BE2C (cell line): ENCODE results near the gene SVOPL.

Experiments used
- DNase-seq: peaks from one replicate; pipeline ENCODE4 v3.0.0-alpha.2; 2020
- H3K27me3 ChIP-seq: fragments of 250-450 bp; sonication (Bioruptor Pico); 2 replicates; pipeline ENCODE4 v1.5.1; 2020; ENCODE audit warnings: mild to moderate bottlenecking
- H3K36me3 ChIP-seq: fragments of 250-450 bp; sonication (Bioruptor Pico); 2 replicates; pipeline ENCODE4 v1.5.1; 2020; ENCODE audit warnings: mild to moderate bottlenecking
- H3K4me1 ChIP-seq: fragments of 250-450 bp; sonication (Bioruptor Pico); 2 replicates; pipeline ENCODE4 v1.5.1; 2020
- H3K4me3 ChIP-seq: 2 replicates; pipeline ENCODE4 v1.5.1; 2011; ENCODE audit warnings: low read depth, low read length
- H3K9me3 ChIP-seq: fragments of 250-450 bp; sonication (Bioruptor Pico); 2 replicates; pipeline ENCODE4 v1.5.1; 2020
- CTCF ChIP-seq: IDR thresholded peaks from 2 replicates; pipeline ENCODE4 v1.5.1; 2012; ENCODE audit warnings: mild to moderate bottlenecking, low read depth, low read length

Gene SVOPL

GRCh38 chr7:138565451-138566114 is 135.6 kb downstream of the SVOPL start:
- H3K4me3 ChIP-seq, result no peak overlapping the region

GRCh38 chr7:138565071-138565450 is 136.1 kb downstream of the SVOPL start:
- no peak for TF ChIP-seq CTCF
- no peaks in the 10 kb centered on the region for H3K9me3 ChIP-seq

More at GRCh38 chr7:138565451-138566114, 135.6 kb downstream of the SVOPL start:
- H3K9me3 ChIP-seq, result no peaks in the 10 kb centered on the region
- no peaks in the 10 kb centered on the region for H3K4me1 ChIP-seq
- DNase-seq, result no peak
- no peak for TF ChIP-seq CTCF
- H3K27me3 ChIP-seq, result no peaks in the 10 kb centered on the region
- peaks cover 88% of the 10 kb centered on the region for H3K36me3 ChIP-seq

GRCh38 chr7:138564365-138564764 is 136.8 kb downstream of the SVOPL start:
- Histone ChIP-seq H3K36me3 (peaks cover 90% of the 10 kb centered on the region), H3K4me1 (no peaks in the 10 kb centered on the region), H3K4me3 (no peak overlapping the region), H3K9me3 (no peaks in the 10 kb centered on the region), H3K27me3 (no peaks in the 10 kb centered on the region)
- no peak for DNase-seq
- no peak for TF ChIP-seq CTCF

More at GRCh38 chr7:138565071-138565450, 136.1 kb downstream of the SVOPL start:
- Histone ChIP-seq H3K4me3 (no peak overlapping the region), H3K27me3 (no peaks in the 10 kb centered on the region), H3K36me3 (peaks cover 89% of the 10 kb centered on the region), H3K4me1 (no peaks in the 10 kb centered on the region)
- DNase-seq, result no peak

DNA sequence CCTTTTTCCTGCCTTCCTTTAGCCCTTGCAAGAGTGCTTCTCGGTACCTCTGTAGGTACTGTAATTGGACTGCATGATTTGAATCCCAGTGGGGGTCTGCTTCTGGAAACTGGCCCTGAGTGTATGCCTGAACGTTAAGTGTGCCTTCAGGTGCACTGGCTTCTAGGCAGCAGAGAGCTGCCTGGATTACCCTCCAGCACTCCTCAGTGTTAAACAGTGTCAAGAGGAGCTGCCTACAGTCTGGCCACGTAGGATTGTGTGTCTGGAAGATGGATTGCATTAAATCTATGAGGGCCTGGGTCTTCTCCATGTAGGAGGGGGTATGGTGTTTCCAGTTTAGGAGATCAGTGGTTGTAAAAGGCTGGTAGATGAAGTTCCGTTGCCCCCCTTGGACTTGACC is 137.4 kb downstream of the SVOPL start:
- no peak for TF ChIP-seq CTCF
- H3K4me1 ChIP-seq, result no peaks in the 10 kb centered on the region
- DNase-seq, result no peak
- H3K27me3 ChIP-seq, result no peaks in the 10 kb centered on the region
- H3K36me3 ChIP-seq, result peaks cover 90% of the 10 kb centered on the region
- no peak overlapping the region for H3K4me3 ChIP-seq
- no peaks in the 10 kb centered on the region for H3K9me3 ChIP-seq

DNA sequence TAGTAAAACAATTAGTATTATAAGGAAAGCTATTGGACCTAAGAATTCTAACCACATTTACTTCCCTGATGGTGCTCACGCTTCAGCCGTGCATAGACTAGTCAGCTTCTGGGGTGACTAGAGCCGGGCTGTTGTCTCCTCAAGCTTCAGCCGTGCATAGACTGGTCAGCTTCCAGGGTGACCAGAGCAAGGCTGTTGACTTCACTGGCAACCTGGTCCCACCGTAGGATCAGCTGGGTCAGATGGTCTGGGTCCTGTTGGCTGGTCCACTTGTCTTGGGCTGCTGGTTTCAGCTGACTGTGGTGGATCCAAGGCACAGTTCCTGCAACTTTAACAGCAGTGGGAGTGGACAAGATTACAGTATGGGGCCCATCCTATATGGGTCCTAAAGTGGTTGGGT is 141.7 kb downstream of the SVOPL start:
- DNase-seq, result no peak
- H3K9me3 ChIP-seq, result no peaks in the 10 kb centered on the region
- H3K4me3 ChIP-seq, result no peak overlapping the region
- no peaks in the 10 kb centered on the region for H3K27me3 ChIP-seq
- no peaks in the 10 kb centered on the region for H3K4me1 ChIP-seq
- peaks cover 94% of the 10 kb centered on the region for H3K36me3 ChIP-seq
- no peak for TF ChIP-seq CTCF

- Histone ChIP-seq H3K4me3 (no peak overlapping the region), H3K4me1 (no peaks in the 10 kb centered on the region), H3K9me3 (no peaks in the 10 kb centered on the region), H3K27me3 (no peaks in the 10 kb centered on the region), H3K36me3 (peaks cover 93% of the 10 kb centered on the region)
- TF ChIP-seq CTCF, result no peak
- DNase-seq, result no peak
These were observed 144.2 kb downstream of the SVOPL start for GRCh38 chr7:138556771-138557484.
